PC-3 (cell line): Measurements from ENCODE around the gene LRRC8E.

Experiments
- CTCF ChIP-seq: fragments of 300-600 bp; sonication (generic); conservative IDR thresholded peaks from 2 replicates; pipeline ENCODE4 v1.5.1; 2017; ENCODE audit warnings: antibody characterized with exemption, low read depth, mild to moderate bottlenecking, low read length
- EZH2 ChIP-seq: fragments of 300-600 bp; sonication (generic); IDR thresholded peaks from one replicate; pipeline ENCODE4 v1.6.1; 2017; ENCODE audit warnings: antibody characterized with exemption, mild to moderate bottlenecking, low read length; ENCODE audit not compliant: unreplicated experiment

- TF ChIP-seq CTCF (no peak), EZH2 (no peak)
Measured at GRCh38 chr19:7932930-7933300, 44.6 kb downstream of the LRRC8E start.
